DND-41 (cell line): ENCODE results near the gene HSPG2.
"Not testable (repeated sequence)": the region's sequence is repeated elsewhere in the genome, so short reads cannot be mapped to it uniquely, and the experiment has no call there.

Experiments
- EZH2 ChIP-seq: IDR thresholded peaks from 3 replicates; pipeline ENCODE4 v1.6.1; 2012; ENCODE audit warnings: borderline replicate concordance, low read depth, mild to moderate bottlenecking, moderate library complexity, low read length, inconsistent platforms; ENCODE audit not compliant: severe bottlenecking
- TF ChIP-seq, protein P1 (sequence below): IDR thresholded peaks from 2 replicates; pipeline ENCODE4 v1.5.1; 2012; ENCODE audit warnings: borderline replicate concordance, low read length, moderate library complexity, mild to moderate bottlenecking; ENCODE audit not compliant: poor library complexity, severe bottlenecking; ENCODE audit errors: extremely low read depth

- TF ChIP-seq, protein P1, sequence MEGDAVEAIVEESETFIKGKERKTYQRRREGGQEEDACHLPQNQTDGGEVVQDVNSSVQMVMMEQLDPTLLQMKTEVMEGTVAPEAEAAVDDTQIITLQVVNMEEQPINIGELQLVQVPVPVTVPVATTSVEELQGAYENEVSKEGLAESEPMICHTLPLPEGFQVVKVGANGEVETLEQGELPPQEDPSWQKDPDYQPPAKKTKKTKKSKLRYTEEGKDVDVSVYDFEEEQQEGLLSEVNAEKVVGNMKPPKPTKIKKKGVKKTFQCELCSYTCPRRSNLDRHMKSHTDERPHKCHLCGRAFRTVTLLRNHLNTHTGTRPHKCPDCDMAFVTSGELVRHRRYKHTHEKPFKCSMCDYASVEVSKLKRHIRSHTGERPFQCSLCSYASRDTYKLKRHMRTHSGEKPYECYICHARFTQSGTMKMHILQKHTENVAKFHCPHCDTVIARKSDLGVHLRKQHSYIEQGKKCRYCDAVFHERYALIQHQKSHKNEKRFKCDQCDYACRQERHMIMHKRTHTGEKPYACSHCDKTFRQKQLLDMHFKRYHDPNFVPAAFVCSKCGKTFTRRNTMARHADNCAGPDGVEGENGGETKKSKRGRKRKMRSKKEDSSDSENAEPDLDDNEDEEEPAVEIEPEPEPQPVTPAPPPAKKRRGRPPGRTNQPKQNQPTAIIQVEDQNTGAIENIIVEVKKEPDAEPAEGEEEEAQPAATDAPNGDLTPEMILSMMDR: not testable (repeated sequence)
- TF ChIP-seq EZH2: not testable (repeated sequence)
Measured at GRCh38 chr1:21973948-21974347, 36.8 kb upstream of the HSPG2 start.
